ENCODE results near the gene PIR. TPM values are rescaled to one million over a fixed set of nuclear protein-coding genes. Genes with fewer than 3 reads are reported as not detected.

PIR gene
- total RNA-seq, 5 donors from 2014 or later (not counting 1 experiment from before 2014, with no cell fraction given): 0.51 TPM; not detected in 4

GRCh38 chrX:15345976-15346375 lies 147.2 kb downstream of the PIR start:
- Histone ChIP-seq H3K36me3 (ENCODE audit: control insufficient read depth in 2 of 2, extremely low read depth in 1 of 2, insufficient read depth in 1 of 2, low read length in 1 of 2) (no peaks in the 10 kb centered on the region), H3K27ac (ENCODE audit: low read length) (no peak overlapping the region), H3K9me3 (no peaks in the 10 kb centered on the region), H3K27me3 (replicated peaks in 1 of 2; ENCODE audit: control insufficient read depth in 2 of 2, extremely low read depth in 1 of 2, insufficient read depth in 2 of 2, low read length in 1 of 2) (no peaks in the 10 kb centered on the region), H3K4me1 (ENCODE audit: control insufficient read depth in 1 of 2, extremely low read depth in 1 of 2, insufficient read depth in 2 of 2, low read length in 2 of 2) (no peaks in the 10 kb centered on the region), H3K4me3 (ENCODE audit: control insufficient read depth in 1 of 2, extremely low read depth in 1 of 2, low read length in 1 of 2) (no peak overlapping the region)
- H3K27ac Mint-ChIP-seq: no peak overlapping the region
- H3K36me3 Mint-ChIP-seq: no peaks in the 10 kb centered on the region
- POLR2A ChIA-PET: interaction anchor here (0.7 kb wide), 2 partner anchors 10 to 64 kb away, joined by 3 read pairs; no protein-coding TSS in a partner anchor
- DNase-seq (no peak), ATAC-seq (replicated peaks in 1 of 4) (no peak)
- WGBS (ENCODE audit: insufficient coverage): 64% methylated on average over 2 of the region's 3 CpGs
- peaks cover 6 to 19% of the 10 kb centered on the region in 2 donors for H3K27me3 Mint-ChIP-seq
- H3K9me3 Mint-ChIP-seq: no peaks in the 10 kb centered on the region
- H3K4me3 Mint-ChIP-seq: no peak overlapping the region
- no peaks in the 10 kb centered on the region for H3K4me1 Mint-ChIP-seq
- CTCF ChIA-PET: no interaction called here

- CTCF ChIA-PET: no interaction called here
- no peaks in the 10 kb centered on the region for H3K9me3 Mint-ChIP-seq
- DNase-seq: no peak
- H3K4me3 ChIP-seq (ENCODE audit: control insufficient read depth in 1 of 2, extremely low read depth in 1 of 2, low read length in 1 of 2): no peak overlapping the region
- no peak overlapping the region for H3K4me3 Mint-ChIP-seq
- H3K27me3 ChIP-seq (replicated peaks in 1 of 2; ENCODE audit: control insufficient read depth in 2 of 2, extremely low read depth in 1 of 2, insufficient read depth in 2 of 2, low read length in 1 of 2): no peaks in the 10 kb centered on the region
- peaks cover 9 to 24% of the 10 kb centered on the region in 2 donors for H3K27me3 Mint-ChIP-seq
- no peak overlapping the region for H3K27ac ChIP-seq (ENCODE audit: low read length)
- no peaks in the 10 kb centered on the region for H3K4me1 ChIP-seq (ENCODE audit: control insufficient read depth in 1 of 2, extremely low read depth in 1 of 2, insufficient read depth in 2 of 2, low read length in 2 of 2)
- H3K36me3 ChIP-seq (ENCODE audit: control insufficient read depth in 2 of 2, extremely low read depth in 1 of 2, insufficient read depth in 1 of 2, low read length in 1 of 2): no peaks in the 10 kb centered on the region
- no peak for ATAC-seq (replicated peaks in 1 of 4)
- no peaks in the 10 kb centered on the region for H3K4me1 Mint-ChIP-seq
- no peaks in the 10 kb centered on the region for H3K9me3 ChIP-seq
- POLR2A ChIA-PET: no interaction called here
- H3K27ac Mint-ChIP-seq: no peak overlapping the region
- no peaks in the 10 kb centered on the region for H3K36me3 Mint-ChIP-seq
Observed at GRCh38 chrX:15344106-15344505, 149.0 kb downstream of the PIR start.

GRCh38 chrX:15343075-15343476 lies 150.1 kb downstream of the PIR start:
- DNase-seq (no peak), ATAC-seq (replicated peaks in 1 of 4) (no peak)
- Mint-ChIP-seq H3K36me3 (no peaks in the 10 kb centered on the region), H3K27ac (no peak overlapping the region), H3K9me3 (no peaks in the 10 kb centered on the region), H3K4me3 (no peak overlapping the region), H3K27me3 (peaks cover 12 to 25% of the 10 kb centered on the region in 2 donors), H3K4me1 (no peaks in the 10 kb centered on the region)
- Histone ChIP-seq H3K36me3 (ENCODE audit: control insufficient read depth in 2 of 2, extremely low read depth in 1 of 2, insufficient read depth in 1 of 2, low read length in 1 of 2) (no peaks in the 10 kb centered on the region), H3K27ac (ENCODE audit: low read length) (no peak overlapping the region), H3K27me3 (replicated peaks in 1 of 2; ENCODE audit: control insufficient read depth in 2 of 2, extremely low read depth in 1 of 2, insufficient read depth in 2 of 2, low read length in 1 of 2) (no peaks in the 10 kb centered on the region), H3K4me3 (ENCODE audit: control insufficient read depth in 1 of 2, extremely low read depth in 1 of 2, low read length in 1 of 2) (no peak overlapping the region), H3K9me3 (no peaks in the 10 kb centered on the region), H3K4me1 (ENCODE audit: control insufficient read depth in 1 of 2, extremely low read depth in 1 of 2, insufficient read depth in 2 of 2, low read length in 2 of 2) (no peaks in the 10 kb centered on the region)
- WGBS (ENCODE audit: insufficient coverage): no CpG with 5 or more reads among the region's 5 CpGs
- POLR2A ChIA-PET: interaction anchor here in 1 of 2 donors (0.5 kb wide), 1 partner anchor 1525 kb away, joined by 4 read pairs; no protein-coding TSS in a partner anchor
- CTCF ChIA-PET: no interaction called here

- Mint-ChIP-seq H3K4me1 (peaks cover 0 to 9% (median 5%) of the 10 kb centered on the region in 3 donors), H3K27me3 (peaks cover 18 to 36% of the 10 kb centered on the region in 2 donors), H3K4me3 (no peak overlapping the region), H3K9me3 (no peaks in the 10 kb centered on the region), H3K36me3 (no peaks in the 10 kb centered on the region), H3K27ac (no peak overlapping the region)
- H3K4me1 ChIP-seq (ENCODE audit: control insufficient read depth in 1 of 2, extremely low read depth in 1 of 2, insufficient read depth in 2 of 2, low read length in 2 of 2): peaks cover 4 to 5% of the 10 kb centered on the region in 2 experiments
- CTCF ChIA-PET: no interaction called here
- POLR2A ChIA-PET: no interaction called here
- no peak for DNase-seq
- no peaks in the 10 kb centered on the region for H3K9me3 ChIP-seq
- H3K27ac ChIP-seq (ENCODE audit: low read length): no peak overlapping the region
- peaks cover 0 to 2% of the 10 kb centered on the region in 2 experiments for H3K27me3 ChIP-seq (replicated peaks in 1 of 2; ENCODE audit: control insufficient read depth in 2 of 2, extremely low read depth in 1 of 2, insufficient read depth in 2 of 2, low read length in 1 of 2)
- H3K4me3 ChIP-seq (ENCODE audit: control insufficient read depth in 1 of 2, extremely low read depth in 1 of 2, low read length in 1 of 2): no peak overlapping the region
- WGBS (ENCODE audit: insufficient coverage): no CpG with 5 or more reads among the region's 2 CpGs
- H3K36me3 ChIP-seq (ENCODE audit: control insufficient read depth in 2 of 2, extremely low read depth in 1 of 2, insufficient read depth in 1 of 2, low read length in 1 of 2): no peaks in the 10 kb centered on the region
- ATAC-seq (replicated peaks in 1 of 4): no peak
Observed at GRCh38 chrX:15340867-15341266, 152.3 kb downstream of the PIR start.

- H3K27me3 Mint-ChIP-seq: peaks cover 12 to 18% of the 10 kb centered on the region in 2 donors
- Histone ChIP-seq H3K4me3 (ENCODE audit: control insufficient read depth in 1 of 2, extremely low read depth in 1 of 2, low read length in 1 of 2) (peak overlapping the region; percentile 60 to 97), H3K27me3 (replicated peaks in 1 of 2; ENCODE audit: control insufficient read depth in 2 of 2, extremely low read depth in 1 of 2, insufficient read depth in 2 of 2, low read length in 1 of 2) (peaks cover 0 to 2% of the 10 kb centered on the region in 2 experiments), H3K36me3 (ENCODE audit: control insufficient read depth in 2 of 2, extremely low read depth in 1 of 2, insufficient read depth in 1 of 2, low read length in 1 of 2) (peaks cover 0 to 10% of the 10 kb centered on the region in 2 donors), H3K27ac (ENCODE audit: low read length) (peak overlapping the region; percentile 83), H3K9me3 (no peaks in the 10 kb centered on the region), H3K4me1 (ENCODE audit: control insufficient read depth in 1 of 2, extremely low read depth in 1 of 2, insufficient read depth in 2 of 2, low read length in 2 of 2) (peaks cover 7 to 12% of the 10 kb centered on the region in 2 experiments)
- CTCF ChIA-PET: no interaction called here
- peaks cover 16 to 22% (median 17%) of the 10 kb centered on the region in 3 donors for H3K4me1 Mint-ChIP-seq
- H3K36me3 Mint-ChIP-seq: peaks cover 3% of the 10 kb centered on the region
- DNase-seq (peak in 32 of 35 experiments; percentile 7 to 84 (median 55)), ATAC-seq (replicated peaks in 1 of 4) (peak in 1 of 4 experiments; percentile 52)
- WGBS (ENCODE audit: insufficient coverage): no CpG with 5 or more reads among the region's 10 CpGs
- H3K9me3 Mint-ChIP-seq: no peaks in the 10 kb centered on the region
- POLR2A ChIA-PET: interaction anchor here in 1 of 2 donors (0.6 to 0.9 kb wide), 2 partner anchors 10 to 11 kb away, joined by 3 read pairs; no protein-coding TSS in a partner anchor
- H3K27ac Mint-ChIP-seq: peak overlapping the region; percentile 65 to 87
- peak overlapping the region; percentile 87 to 93 (median 88) for H3K4me3 Mint-ChIP-seq
Observed at GRCh38 chrX:15336023-15336413, 157.1 kb downstream of the PIR start.

- Histone ChIP-seq H3K27me3 (replicated peaks in 1 of 2; ENCODE audit: control insufficient read depth in 2 of 2, extremely low read depth in 1 of 2, insufficient read depth in 2 of 2, low read length in 1 of 2) (peaks cover 0 to 2% of the 10 kb centered on the region in 2 experiments), H3K36me3 (ENCODE audit: control insufficient read depth in 2 of 2, extremely low read depth in 1 of 2, insufficient read depth in 1 of 2, low read length in 1 of 2) (peaks cover 0 to 13% of the 10 kb centered on the region in 2 donors), H3K4me1 (ENCODE audit: control insufficient read depth in 1 of 2, extremely low read depth in 1 of 2, insufficient read depth in 2 of 2, low read length in 2 of 2) (peaks cover 7 to 12% of the 10 kb centered on the region in 2 experiments), H3K27ac (ENCODE audit: low read length) (peak within 1 kb of the TSS; percentile 95), H3K4me3 (ENCODE audit: control insufficient read depth in 1 of 2, extremely low read depth in 1 of 2, low read length in 1 of 2) (peak within 1 kb of the TSS; percentile 60 to 97), H3K9me3 (no peaks in the 10 kb centered on the region)
- peaks cover 16 to 22% (median 17%) of the 10 kb centered on the region in 3 donors for H3K4me1 Mint-ChIP-seq
- H3K9me3 Mint-ChIP-seq: no peaks in the 10 kb centered on the region
- 0% methylated on average over 24 of the region's 72 CpGs for WGBS (ENCODE audit: insufficient coverage)
- CTCF ChIA-PET: interaction anchor here in 1 of 2 donors (1.6 kb wide), 1 partner anchor 13 kb away, joined by 4 read pairs; no protein-coding TSS in a partner anchor
- POLR2A ChIA-PET: interaction anchor here in 1 of 2 donors (0.8 kb wide), 1 partner anchor 1584 kb away, joined by 3 read pairs; no protein-coding TSS in a partner anchor
- DNase-seq (peak; percentile 70 to 95 (median 91)), ATAC-seq (replicated peaks in 1 of 4) (peak; percentile 92 to 98 (median 92))
- peaks cover 3% of the 10 kb centered on the region for H3K36me3 Mint-ChIP-seq
- peaks cover 8 to 13% of the 10 kb centered on the region in 2 donors for H3K27me3 Mint-ChIP-seq
- peak within 1 kb of the TSS; percentile 77 to 87 for H3K27ac Mint-ChIP-seq
- peak within 1 kb of the TSS; percentile 87 to 93 (median 88) for H3K4me3 Mint-ChIP-seq
Observed at GRCh38 chrX:15335135-15336022, 157.8 kb downstream of the PIR start, which contains the start of gene PIGA. PIGA (minus strand) TSS chrX:15335523; CDS start chrX:15331930, 3,593 bp downstream.

Measured in T-cell (primary cell).